Natural killer cell treated with Interleukin-12 subunit alpha and Interleukin-12 subunit beta and Interleukin-15 and Interleukin-18, amount 100 ng/mL, for 72 hours (primary cell): ENCODE data around the gene CDC23. TPM values are rescaled to one million over a fixed set of nuclear protein-coding genes. Genes with fewer than 3 reads are reported as not detected.
"Not testable (repeated sequence)": the region's sequence is repeated elsewhere in the genome, so short reads cannot be mapped to it uniquely, and the experiment has no call there.

Experiments used
- ATAC-seq, 2 donors: fragments of 150-1000 bp; cut with Tn5 transposase in 1 of 2; sonication (Bioruptor Pico), chemical (Tn5 transposase) in 1 of 2; 2 replicates each; pipeline ENCODE4 v1.10.0; 2021
- DNase-seq: peaks from one replicate; pipeline ENCODE4 v3.0.0; 2022; ENCODE audit warnings: low spot score
- H3K27ac Mint-ChIP-seq, 2 donors: 1 replicate in 1 of 2; 2 replicates in 1 of 2; pipeline ENCODE4 v1.8.0; 2022; ENCODE audit warnings: mixed read lengths in 2 of 2, mild to moderate bottlenecking in 1 of 2, moderate library complexity in 1 of 2
- H3K27me3 Mint-ChIP-seq, 2 donors: 1 replicate in 1 of 2; 2 replicates in 1 of 2; pipeline ENCODE4 v1.8.0; 2022; ENCODE audit warnings: mixed read lengths in 2 of 2
- H3K36me3 Mint-ChIP-seq: one replicate; pipeline ENCODE4 v1.8.0; 2022; ENCODE audit warnings: mixed read lengths
- H3K4me1 Mint-ChIP-seq, 2 donors: 1 replicate in 1 of 2; 2 replicates in 1 of 2; pipeline ENCODE4 v1.8.0; 2022; ENCODE audit warnings: low read depth in 2 of 2, mixed read lengths in 2 of 2, mild to moderate bottlenecking in 1 of 2
- H3K4me3 Mint-ChIP-seq: one replicate; pipeline ENCODE4 v1.8.0; 2022; ENCODE audit warnings: mixed read lengths
- H3K9me3 Mint-ChIP-seq: 2 replicates; pipeline ENCODE4 v1.8.0; 2022; ENCODE audit warnings: mixed read lengths
- total RNA-seq, 2 donors: library from RNA; stranded (reverse); gene quantifications; one replicate each; pipeline ENCODE4 v1.2.3, GENCODE V29; 2022

CDC23 gene
- total RNA-seq, 2 donors from 2014 or later, result 38.5 to 41.3 TPM

- not testable (repeated sequence) for ATAC-seq, H3K4me1 Mint-ChIP-seq, H3K9me3 Mint-ChIP-seq, H3K27ac Mint-ChIP-seq, H3K4me3 Mint-ChIP-seq, DNase-seq, H3K36me3 Mint-ChIP-seq
- H3K27me3 Mint-ChIP-seq, result peaks cover 4 to 18% of the 10 kb centered on the region in 2 donors
These were observed 69.5 kb downstream of the CDC23 start for GRCh38 chr5:138143578-138143977.

- no peaks in the 10 kb centered on the region for H3K36me3 Mint-ChIP-seq
- H3K27me3 Mint-ChIP-seq, result peaks cover 8 to 28% of the 10 kb centered on the region in 2 donors
- no peaks in the 10 kb centered on the region for H3K9me3 Mint-ChIP-seq
- no peak overlapping the region for H3K27ac Mint-ChIP-seq
- H3K4me3 Mint-ChIP-seq, result no peak overlapping the region
- no peak for ATAC-seq
- H3K4me1 Mint-ChIP-seq, result no peaks in the 10 kb centered on the region
- DNase-seq, result no peak
These were observed 71.4 kb downstream of the CDC23 start for GRCh38 chr5:138141734-138142133.

GRCh38 chr5:138140268-138140667, 72.9 kb downstream of the CDC23 start:
- Mint-ChIP-seq H3K4me1 (no peaks in the 10 kb centered on the region), H3K36me3 (no peaks in the 10 kb centered on the region), H3K27me3 (peaks cover 12 to 36% of the 10 kb centered on the region in 2 donors), H3K4me3 (no peak overlapping the region), H3K9me3 (no peaks in the 10 kb centered on the region), H3K27ac (no peak overlapping the region)
- DNase-seq, result no peak
- ATAC-seq, result no peak

DNA sequence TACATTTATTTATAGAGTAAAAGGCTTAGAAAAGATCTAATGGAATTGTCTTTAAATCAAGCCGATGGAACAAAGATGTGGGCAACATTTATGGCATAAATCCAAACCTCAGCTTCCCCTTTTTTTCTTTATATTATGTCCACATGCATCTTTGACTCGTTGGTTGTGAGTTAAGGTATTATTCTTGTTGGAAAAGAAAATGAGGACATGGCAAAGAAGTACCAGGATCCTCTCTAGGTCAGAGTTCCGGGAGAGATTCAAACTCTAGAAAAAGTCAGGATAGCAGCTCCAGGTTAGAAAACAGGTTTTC, 73.4 kb downstream of the CDC23 start:
- no peaks in the 10 kb centered on the region for H3K4me1 Mint-ChIP-seq
- peaks cover 12 to 36% of the 10 kb centered on the region in 2 donors for H3K27me3 Mint-ChIP-seq
- H3K36me3 Mint-ChIP-seq, result no peaks in the 10 kb centered on the region
- H3K9me3 Mint-ChIP-seq, result no peaks in the 10 kb centered on the region
- no peak for ATAC-seq
- no peak overlapping the region for H3K4me3 Mint-ChIP-seq
- DNase-seq, result no peak
- H3K27ac Mint-ChIP-seq, result no peak overlapping the region

- no peak within 1 kb of the TSS for H3K27ac Mint-ChIP-seq
- no peak for ATAC-seq
- DNase-seq, result no peak
- peaks cover 12 to 36% of the 10 kb centered on the region in 2 donors for H3K27me3 Mint-ChIP-seq
- H3K9me3 Mint-ChIP-seq, result no peaks in the 10 kb centered on the region
- no peaks in the 10 kb centered on the region for H3K4me1 Mint-ChIP-seq
- H3K36me3 Mint-ChIP-seq, result no peaks in the 10 kb centered on the region
- H3K4me3 Mint-ChIP-seq, result no peak within 1 kb of the TSS
These were observed 74.0 kb downstream of the CDC23 start, which contains the start of gene NME5 for GRCh38 chr5:138138949-138139780. Gene NME5, minus strand, starts transcription at chr5:138139428. Its CDS starts 648 bp downstream, at chr5:138138780.

Other genes starting within 250 kb of the CDC23 start
- gene FAM13B, start 180.2 kb downstream of the CDC23 start, total RNA-seq, result 10 to 100 TPM; 43.1 to 50.4 TPM
- not detected for gene WNT8A, start 129.3 kb downstream of the CDC23 start, total RNA-seq
- gene NME5, start 73.9 kb downstream of the CDC23 start, total RNA-seq, result not detected
- 10 to 100 TPM; 45.9 to 84.6 TPM for gene BRD8, start 34.7 kb downstream of the CDC23 start, total RNA-seq
- 10 to 100 TPM; 23.5 to 43.0 TPM for gene KIF20A, start 34.2 kb downstream of the CDC23 start, total RNA-seq
- under 1 TPM in 1 of 2 donors, not detected in 1; 0.22 TPM for gene GFRA3, start 61.3 kb upstream of the CDC23 start, total RNA-seq
- gene CDC25C, start 118.5 kb upstream of the CDC23 start, total RNA-seq, result 10 to 100 TPM in 1 of 2 donors, 1 to 10 TPM in 1; 5.5 to 14.0 TPM
- 10 to 100 TPM; 28.8 to 30.6 TPM for gene FAM53C, start 124.9 kb upstream of the CDC23 start, total RNA-seq
- gene KDM3B, start 139.4 kb upstream of the CDC23 start, total RNA-seq, result 10 to 100 TPM; 58.6 to 61.7 TPM
- gene REEP2, start 225.7 kb upstream of the CDC23 start, total RNA-seq, result under 1 TPM in 1 of 2 donors, not detected in 1; 0.75 TPM